Spleen (tissue), 11 donors: ENCODE measurements around the gene MTG1. TPM values are rescaled to one million over a fixed set of nuclear protein-coding genes. Genes with fewer than 3 reads are reported as not detected.

Experiments
- DNase-seq: peaks from one replicate; pipeline ENCODE4 v3.0.0-alpha.2; 2020
- H3K27ac ChIP-seq, 8 donors: fragments of 200-600 bp; sonication (generic) in 7 of 8; 1 replicate in 4 of 8; 2 replicates in 4 of 8; pipeline versions ENCODE4 v1.5.0 to v1.8.0; 2016 to 2021; ENCODE audit warnings: inconsistent platforms in 4 of 8, mild to moderate bottlenecking in 4 of 8, moderate library complexity in 1 of 8
- H3K27me3 ChIP-seq, 7 donors: fragments of 200-600 bp; sonication (generic) in 6 of 7; replicated peaks in 1 of 7; 1 replicate in 4 of 7; 2 replicates in 3 of 7; pipeline versions ENCODE4 v1.5.0 to v1.8.0; 2016 to 2021; ENCODE audit warnings: inconsistent platforms in 3 of 7, mild to moderate bottlenecking in 1 of 7
- H3K36me3 ChIP-seq, 6 donors: fragments of 200-600 bp; sonication (generic) in 5 of 6; 1 replicate in 4 of 6; 2 replicates in 2 of 6; pipeline versions ENCODE4 v1.5.0 to v1.8.0; 2016 to 2021; ENCODE audit warnings: inconsistent platforms in 2 of 6
- H3K4me1 ChIP-seq, 6 donors: fragments of 200-600 bp; sonication (generic) in 5 of 6; 1 replicate in 3 of 6; 2 replicates in 3 of 6; pipeline versions ENCODE4 v1.5.0 to v1.8.0; 2016 to 2021; ENCODE audit warnings: inconsistent platforms in 3 of 6
- H3K4me3 ChIP-seq, 8 donors: fragments of 200-600 bp; sonication (generic) in 7 of 8; 1 replicate in 4 of 8; 2 replicates in 4 of 8; pipeline versions ENCODE4 v1.5.0 to v1.8.0; 2016 to 2021; ENCODE audit warnings: inconsistent platforms in 4 of 8, mild to moderate bottlenecking in 4 of 8, moderate library complexity in 2 of 8
- H3K9me3 ChIP-seq, 8 donors: fragments of 200-600 bp; sonication (generic) in 7 of 8; 1 replicate in 4 of 8; 2 replicates in 4 of 8; pipeline versions ENCODE4 v1.5.0 to v1.8.0; 2016 to 2021; ENCODE audit warnings: inconsistent platforms in 4 of 8
- POLR2A ChIP-seq, 3 donors: fragments of 450-650 bp; IDR thresholded peaks; one replicate each; pipeline ENCODE4 v1.5.1; 2017; ENCODE audit warnings: antibody characterized with exemption in 3 of 3, mild to moderate bottlenecking in 1 of 3
- POLR2AphosphoS5 ChIP-seq, 3 donors: sonication (generic); formaldehyde crosslinking; IDR thresholded peaks; one replicate each; pipeline ENCODE4 v1.5.1; 2017; ENCODE audit warnings: antibody characterized with exemption in 3 of 3
- WGBS, 5 donors: extraction: QIAGEN DNeasy Blood & Tissue Kit in 3 of 5; methylation state at CpG; one replicate each; pipeline versions ENCODE4 v1.1.5 to v1.1.7; 2013 to 2018; 5-methylcytosine and 5-hydroxymethylcytosine counted together
- intact Hi-C: fragments of 100-400 bp; cut with DNase I; formaldehyde crosslinking; loops from one replicate; pipeline ENCODE4 v1.15.0; 2023; ENCODE audit warnings: low total_unique reads
- polyA plus RNA-seq, 3 donors: library from polyadenylated mRNA; stranded (reverse); fragments of 200-250 nt; gene quantifications; one replicate each; pipeline ENCODE4 v1.2.1, GENCODE V29; 2013
- total RNA-seq, 7 donors: library from RNA; depleted of rRNA in 3 of 7; stranded (reverse); fragments of >200 nt in 3 of 7; fragmentation: NEBNext Ultra II Directional in 4 of 7; extraction: Animal tissue kit (Norgen Biotek cat#: 25700) in 4 of 7; gene quantifications; one replicate each; pipeline versions ENCODE4 v1.1.0 to v1.2.1, GENCODE V29; 2016 to 2021
- TF ChIP-seq, protein P1 (sequence below), 11 experiments: fragments of 200-600 bp in 7 of 11; fragments of 450-650 bp in 4 of 11; sonication (generic) in 4 of 11; IDR thresholded peaks in 8 of 11; conservative IDR thresholded peaks in 3 of 11; 1 replicate in 7 of 11; 2 replicates in 4 of 11; pipeline versions ENCODE4 v1.4.0 to v1.8.0; 2016 to 2021; ENCODE audit warnings: antibody characterized with exemption in 11 of 11, inconsistent platforms in 4 of 11, mild to moderate bottlenecking in 1 of 11
- donor health status: healthy with polysubstance abuse.
- donor health status: DM: no; HTN: no; CAD: no; lungs with moderate emphysema.
- donor health status: DM: no; HTN: no; CAD: no.
- donor health status: Bipolar disorder and iron deficiency.
- donor health status: healthy.
- donor health status: DM: no; HTN: no; CAD: no.
- donor health status: DM: yes; HTN: yes; CAD: no.

MTG1 gene
- total and polyA plus RNA-seq, 10 donors = 35.4 to 122 (median 65.6) TPM

DNA sequence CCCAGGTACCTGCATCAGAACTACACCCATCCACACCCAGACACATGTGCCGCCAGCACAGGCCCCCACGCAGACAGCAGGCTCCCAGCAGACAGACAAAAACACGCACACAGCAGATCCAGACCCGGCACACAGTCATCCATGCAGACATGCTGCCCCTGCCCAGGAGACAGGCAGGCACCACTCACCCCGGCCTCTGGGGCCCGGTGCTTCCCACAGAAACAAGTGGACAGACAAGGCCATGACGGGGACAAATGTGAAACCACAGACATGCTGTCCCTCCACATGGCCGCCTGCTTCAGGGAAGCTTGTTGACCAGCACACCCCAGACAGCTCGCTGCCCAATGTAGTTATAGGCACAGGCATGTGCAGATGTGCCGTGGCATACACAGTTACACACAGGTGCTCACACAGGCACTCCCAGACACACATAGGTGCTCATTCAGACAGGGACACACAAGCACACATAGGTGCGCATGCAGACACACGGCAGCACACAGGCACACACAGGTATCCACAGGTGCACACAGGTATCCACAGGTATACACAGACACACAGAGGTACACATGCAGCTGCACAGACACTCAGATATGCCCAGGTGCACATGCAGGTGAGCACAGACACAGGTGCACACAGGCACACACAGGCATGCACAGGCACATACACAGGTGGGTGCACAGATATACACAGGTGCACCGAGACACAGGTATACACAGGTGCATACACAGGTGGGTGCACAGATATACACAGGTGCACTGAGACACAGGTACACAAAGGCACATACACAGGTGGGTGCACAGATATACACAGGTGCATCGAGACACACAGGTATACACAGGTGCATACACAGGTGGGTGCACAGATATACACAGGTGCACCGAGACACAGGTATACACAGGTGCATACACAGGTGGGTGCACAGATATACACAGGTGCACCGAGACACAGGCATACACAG is 49.3 kb downstream of the MTG1 start:
- intact Hi-C loops = no loop called here
- Histone ChIP-seq H3K27ac (no peak overlapping the region), H3K27me3 (peaks cover 0 to 4% (median 0%) of the 10 kb centered on the region in 7 donors), H3K4me3 (no peak overlapping the region), H3K9me3 (peaks cover 9 to 35% (median 28%) of the 10 kb centered on the region in 8 donors), H3K4me1 (peaks cover 0 to 14% (median 0%) of the 10 kb centered on the region in 6 donors), H3K36me3 (peaks cover 0 to 9% (median 0%) of the 10 kb centered on the region in 6 donors)
- TF ChIP-seq POLR2AphosphoS5 (IDR thresholded peaks at IDR 0.05) (no peak), POLR2A (IDR thresholded peaks at IDR 0.05) (no peak)
- TF ChIP-seq, protein P1, sequence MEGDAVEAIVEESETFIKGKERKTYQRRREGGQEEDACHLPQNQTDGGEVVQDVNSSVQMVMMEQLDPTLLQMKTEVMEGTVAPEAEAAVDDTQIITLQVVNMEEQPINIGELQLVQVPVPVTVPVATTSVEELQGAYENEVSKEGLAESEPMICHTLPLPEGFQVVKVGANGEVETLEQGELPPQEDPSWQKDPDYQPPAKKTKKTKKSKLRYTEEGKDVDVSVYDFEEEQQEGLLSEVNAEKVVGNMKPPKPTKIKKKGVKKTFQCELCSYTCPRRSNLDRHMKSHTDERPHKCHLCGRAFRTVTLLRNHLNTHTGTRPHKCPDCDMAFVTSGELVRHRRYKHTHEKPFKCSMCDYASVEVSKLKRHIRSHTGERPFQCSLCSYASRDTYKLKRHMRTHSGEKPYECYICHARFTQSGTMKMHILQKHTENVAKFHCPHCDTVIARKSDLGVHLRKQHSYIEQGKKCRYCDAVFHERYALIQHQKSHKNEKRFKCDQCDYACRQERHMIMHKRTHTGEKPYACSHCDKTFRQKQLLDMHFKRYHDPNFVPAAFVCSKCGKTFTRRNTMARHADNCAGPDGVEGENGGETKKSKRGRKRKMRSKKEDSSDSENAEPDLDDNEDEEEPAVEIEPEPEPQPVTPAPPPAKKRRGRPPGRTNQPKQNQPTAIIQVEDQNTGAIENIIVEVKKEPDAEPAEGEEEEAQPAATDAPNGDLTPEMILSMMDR (IDR thresholded peaks at IDR 0.05 in 8 of 11, conservative IDR thresholded peaks at IDR 0.05 in 3 of 11) = no peak
- WGBS, 5 donors = 88 to 94% (median 91%) methylated on average over 11 to 16 of the region's 16 CpGs
- DNase-seq = peak; percentile 70

DNA sequence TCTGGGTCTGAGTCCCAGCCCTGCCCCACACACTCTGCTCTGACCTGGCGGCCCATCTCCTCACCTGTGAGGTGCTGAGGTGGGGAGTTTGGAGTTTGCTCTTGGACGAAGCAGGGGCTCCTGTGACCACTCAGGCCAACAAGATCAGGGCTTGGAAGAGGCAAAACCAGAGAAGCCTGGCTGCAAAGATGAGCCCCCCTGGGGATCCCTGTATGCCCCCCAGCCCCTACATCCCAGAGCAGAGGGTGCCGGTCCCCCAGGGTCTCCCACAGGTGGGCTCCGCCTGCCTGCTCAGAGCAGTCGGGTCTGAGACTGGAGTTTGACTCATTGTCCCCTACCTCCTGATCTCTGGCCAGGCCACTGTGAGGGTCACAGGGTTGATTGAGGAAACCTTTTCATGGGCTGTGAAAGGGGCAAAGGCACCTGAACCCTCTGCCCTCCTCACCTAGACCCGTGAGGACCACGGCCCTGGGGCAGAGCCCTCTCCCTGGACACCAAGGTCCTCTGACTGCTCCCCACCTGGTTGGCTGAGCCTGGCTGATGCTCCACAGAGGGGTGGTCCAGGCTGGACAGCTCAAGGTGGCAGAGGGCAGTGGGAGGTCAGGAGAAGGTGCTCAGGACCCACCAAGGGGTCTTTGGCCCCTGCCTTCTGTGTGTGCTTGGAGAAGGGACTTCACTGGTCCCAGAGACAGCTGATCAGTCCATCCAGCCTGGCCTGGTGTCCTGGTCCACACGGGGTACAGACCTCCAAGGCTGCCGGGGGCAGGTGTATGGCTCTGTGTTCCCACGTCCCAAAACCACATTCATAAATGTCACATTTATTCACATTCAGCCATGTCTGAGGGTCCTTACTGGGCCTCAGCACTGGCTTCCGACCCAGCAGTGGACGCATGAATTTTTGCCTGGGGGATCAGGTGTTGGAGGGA is 50.6 kb downstream of the MTG1 start:
- Histone ChIP-seq H3K27me3 (peaks cover 0 to 4% (median 0%) of the 10 kb centered on the region in 7 donors), H3K4me1 (peaks cover 0 to 14% (median 0%) of the 10 kb centered on the region in 6 donors), H3K36me3 (peaks cover 0 to 9% (median 0%) of the 10 kb centered on the region in 6 donors), H3K9me3 (peaks cover 10 to 48% (median 40%) of the 10 kb centered on the region in 8 donors), H3K4me3 (no peak overlapping the region), H3K27ac (no peak overlapping the region)
- intact Hi-C loops = no loop called here
- WGBS, 5 donors = 89 to 95% (median 91%) methylated on average over 9 to 12 of the region's 12 CpGs
- TF ChIP-seq POLR2A (IDR thresholded peaks at IDR 0.05) = no peak
- TF ChIP-seq, protein P1 (IDR thresholded peaks at IDR 0.05 in 8 of 11, conservative IDR thresholded peaks at IDR 0.05 in 3 of 11) = no peak
- no peak for TF ChIP-seq POLR2AphosphoS5 (IDR thresholded peaks at IDR 0.05)
- no peak for DNase-seq

DNA sequence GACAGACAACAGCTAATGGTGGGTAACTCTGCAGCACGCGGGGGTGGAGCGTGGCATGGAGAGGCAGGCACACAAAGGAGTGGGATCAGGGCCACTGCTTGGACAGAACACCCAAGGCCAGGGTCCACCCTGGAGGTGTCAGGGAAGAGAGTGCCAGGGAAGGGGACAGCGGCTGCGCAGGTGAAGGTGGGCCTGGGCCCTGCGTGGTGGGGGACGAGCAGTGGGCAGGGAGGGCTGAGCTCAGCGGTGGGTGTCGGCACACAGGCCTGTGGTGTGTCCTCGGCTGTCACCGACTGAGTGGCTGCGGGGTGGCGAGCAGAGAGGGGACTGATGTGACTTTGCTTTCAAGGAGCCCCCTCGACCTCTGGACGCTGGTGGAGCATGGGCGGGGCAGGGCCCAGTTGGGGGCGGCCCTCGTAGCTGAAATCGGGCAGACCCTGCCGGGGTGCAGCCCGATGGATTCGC is 51.3 kb downstream of the MTG1 start:
- no peak overlapping the region for H3K4me3 ChIP-seq
- DNase-seq = no peak
- peaks cover 0 to 4% (median 0%) of the 10 kb centered on the region in 7 donors for H3K27me3 ChIP-seq
- H3K27ac ChIP-seq = no peak overlapping the region
- H3K4me1 ChIP-seq = peaks cover 0 to 14% (median 0%) of the 10 kb centered on the region in 6 donors
- TF ChIP-seq, protein P1 (IDR thresholded peaks at IDR 0.05 in 8 of 11, conservative IDR thresholded peaks at IDR 0.05 in 3 of 11) = no peak
- TF ChIP-seq POLR2AphosphoS5 (IDR thresholded peaks at IDR 0.05) (no peak), POLR2A (IDR thresholded peaks at IDR 0.05) (no peak)
- H3K9me3 ChIP-seq = peaks cover 10 to 53% (median 45%) of the 10 kb centered on the region in 8 donors
- 87 to 94% (median 90%) methylated on average over 22 of the region's 22 CpGs for WGBS, 5 donors
- intact Hi-C loops = no loop called here
- H3K36me3 ChIP-seq = peaks cover 0 to 9% (median 0%) of the 10 kb centered on the region in 6 donors
